Kidney epithelial cell (primary cell): ENCODE results near the gene VIPR2. TPM values are rescaled to one million over a fixed set of nuclear protein-coding genes. Genes with fewer than 3 reads are reported as not detected.

ENCODE experiments used
- DNase-seq: peaks from one replicate; pipeline ENCODE4 v3.0.0-alpha.2; 2010; ENCODE audit warnings: low read depth
- H3K27me3 ChIP-seq: 2 replicates; pipeline ENCODE4 v1.6.0; 2011; ENCODE audit warnings: low read length; ENCODE audit not compliant: control insufficient read depth, insufficient read depth
- H3K36me3 ChIP-seq: 2 replicates; pipeline ENCODE4 v1.5.1; 2011; ENCODE audit warnings: low read length; ENCODE audit not compliant: control insufficient read depth, insufficient read depth
- H3K4me3 ChIP-seq: 2 replicates; pipeline ENCODE4 v1.5.1; 2011; ENCODE audit warnings: low read depth, mild to moderate bottlenecking, control low read depth, low read length
- total RNA-seq: library from RNA; depleted of rRNA; stranded (reverse); fragments of >200 nt; gene quantifications from 2 replicates; pipeline ENCODE4 v1.2.3, GENCODE V29; 2015
- TF ChIP-seq, protein P1 (sequence below): IDR thresholded peaks from 2 replicates; pipeline ENCODE4 v1.5.1; 2011; ENCODE audit warnings: mild to moderate bottlenecking, moderate library complexity, low read length, control low read depth, inconsistent platforms; ENCODE audit not compliant: insufficient read depth, poor library complexity, severe bottlenecking

Gene VIPR2
- total RNA-seq, 1 donor from 2014 or later, result not detected

DNA sequence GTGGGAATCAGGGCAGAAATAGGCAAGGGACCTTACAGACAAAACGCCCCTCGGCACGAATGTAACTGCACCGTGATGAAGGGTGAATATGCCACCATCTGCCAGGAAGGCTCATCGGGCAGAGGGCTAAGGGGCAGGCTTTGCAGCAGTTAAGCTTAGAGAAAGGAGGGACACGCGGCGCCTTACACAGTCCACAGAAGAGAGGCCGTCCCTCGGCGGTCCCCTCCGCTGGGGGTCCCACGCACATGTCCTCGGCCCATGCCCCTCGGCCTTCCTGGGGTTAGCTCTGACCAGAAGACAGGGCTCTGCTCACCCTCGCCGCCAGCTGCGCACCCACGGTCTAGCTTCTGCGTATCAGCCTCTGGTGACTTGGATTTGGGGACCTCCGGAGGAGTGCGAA lies 147.2 kb downstream of the VIPR2 start:
- H3K4me3 ChIP-seq, result no peak overlapping the region
- TF ChIP-seq, protein P1, sequence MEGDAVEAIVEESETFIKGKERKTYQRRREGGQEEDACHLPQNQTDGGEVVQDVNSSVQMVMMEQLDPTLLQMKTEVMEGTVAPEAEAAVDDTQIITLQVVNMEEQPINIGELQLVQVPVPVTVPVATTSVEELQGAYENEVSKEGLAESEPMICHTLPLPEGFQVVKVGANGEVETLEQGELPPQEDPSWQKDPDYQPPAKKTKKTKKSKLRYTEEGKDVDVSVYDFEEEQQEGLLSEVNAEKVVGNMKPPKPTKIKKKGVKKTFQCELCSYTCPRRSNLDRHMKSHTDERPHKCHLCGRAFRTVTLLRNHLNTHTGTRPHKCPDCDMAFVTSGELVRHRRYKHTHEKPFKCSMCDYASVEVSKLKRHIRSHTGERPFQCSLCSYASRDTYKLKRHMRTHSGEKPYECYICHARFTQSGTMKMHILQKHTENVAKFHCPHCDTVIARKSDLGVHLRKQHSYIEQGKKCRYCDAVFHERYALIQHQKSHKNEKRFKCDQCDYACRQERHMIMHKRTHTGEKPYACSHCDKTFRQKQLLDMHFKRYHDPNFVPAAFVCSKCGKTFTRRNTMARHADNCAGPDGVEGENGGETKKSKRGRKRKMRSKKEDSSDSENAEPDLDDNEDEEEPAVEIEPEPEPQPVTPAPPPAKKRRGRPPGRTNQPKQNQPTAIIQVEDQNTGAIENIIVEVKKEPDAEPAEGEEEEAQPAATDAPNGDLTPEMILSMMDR, result no peak
- no peak for DNase-seq
- no peaks in the 10 kb centered on the region for H3K36me3 ChIP-seq
- peaks cover 27% of the 10 kb centered on the region for H3K27me3 ChIP-seq

DNA sequence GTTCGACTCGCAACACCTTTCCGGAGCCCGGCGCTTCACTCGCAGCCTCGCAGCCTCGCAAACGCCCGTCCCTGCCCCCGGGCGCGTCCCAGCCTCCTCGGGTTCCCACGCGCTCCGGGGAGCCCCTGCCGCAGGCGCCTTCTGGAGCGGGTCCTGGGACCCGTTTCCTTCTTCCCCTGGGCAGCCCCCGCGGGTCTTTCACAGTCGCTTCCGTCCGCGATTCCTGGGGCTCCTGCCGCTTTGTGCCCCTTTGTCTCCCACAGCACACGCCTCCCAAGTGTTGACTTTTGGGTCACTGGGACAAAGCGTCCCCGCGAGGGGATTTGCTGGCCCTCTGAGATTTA lies 147.6 kb downstream of the VIPR2 start:
- no peak for DNase-seq
- peaks cover 31% of the 10 kb centered on the region for H3K27me3 ChIP-seq
- TF ChIP-seq, protein P1, result no peak
- H3K36me3 ChIP-seq, result no peaks in the 10 kb centered on the region
- no peak overlapping the region for H3K4me3 ChIP-seq

GRCh38 chr7:158996214-158997109 lies 148.2 kb downstream of the VIPR2 start:
- no peak for DNase-seq
- Histone ChIP-seq H3K27me3 (peaks cover 36% of the 10 kb centered on the region), H3K36me3 (no peaks in the 10 kb centered on the region), H3K4me3 (no peak overlapping the region)
- TF ChIP-seq, protein P1, result no peak

DNA sequence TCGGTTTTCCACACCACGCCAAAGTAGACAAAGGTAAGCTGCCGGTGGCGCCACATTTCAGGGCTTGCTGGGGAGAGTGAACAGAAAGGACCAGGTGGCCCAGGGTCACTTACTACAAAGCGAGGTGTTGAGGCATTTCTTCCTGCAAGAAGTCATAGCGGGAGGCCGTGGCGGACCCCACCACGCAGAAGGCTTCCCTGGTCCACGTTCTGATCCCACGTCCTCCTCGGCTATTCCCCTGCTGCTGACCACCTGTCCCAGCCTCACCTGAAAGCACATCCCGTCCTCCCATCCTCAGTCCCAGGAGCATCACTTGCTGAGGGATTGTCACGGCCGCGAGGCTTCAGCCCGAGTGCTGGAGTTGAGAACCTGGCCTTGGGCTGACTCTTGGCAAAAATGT lies 149.2 kb downstream of the VIPR2 start:
- no peak for DNase-seq
- no peak overlapping the region for H3K4me3 ChIP-seq
- no peaks in the 10 kb centered on the region for H3K36me3 ChIP-seq
- peaks cover 38% of the 10 kb centered on the region for H3K27me3 ChIP-seq
- TF ChIP-seq, protein P1, result no peak

DNA sequence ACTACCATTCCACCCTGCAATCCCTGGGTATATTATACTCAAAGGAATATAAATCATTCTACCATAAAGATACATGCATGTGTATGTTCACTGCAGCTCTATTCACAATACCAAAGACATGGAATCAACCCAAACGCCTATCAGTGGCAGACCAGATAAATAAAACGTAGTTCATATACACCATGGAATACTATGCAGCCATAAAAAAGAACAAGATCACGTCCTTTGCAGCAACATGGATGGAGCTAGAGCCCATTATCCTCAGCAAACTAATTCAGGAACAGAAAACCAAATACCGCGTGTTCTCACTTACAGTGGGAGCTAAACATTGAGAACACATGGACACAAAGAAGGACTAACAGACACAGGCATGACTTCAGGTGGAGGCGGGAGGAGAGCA lies 150.0 kb downstream of the VIPR2 start:
- TF ChIP-seq, protein P1, result no peak
- H3K27me3 ChIP-seq, result peaks cover 38% of the 10 kb centered on the region
- no peaks in the 10 kb centered on the region for H3K36me3 ChIP-seq
- H3K4me3 ChIP-seq, result no peak overlapping the region
- DNase-seq, result no peak

DNA sequence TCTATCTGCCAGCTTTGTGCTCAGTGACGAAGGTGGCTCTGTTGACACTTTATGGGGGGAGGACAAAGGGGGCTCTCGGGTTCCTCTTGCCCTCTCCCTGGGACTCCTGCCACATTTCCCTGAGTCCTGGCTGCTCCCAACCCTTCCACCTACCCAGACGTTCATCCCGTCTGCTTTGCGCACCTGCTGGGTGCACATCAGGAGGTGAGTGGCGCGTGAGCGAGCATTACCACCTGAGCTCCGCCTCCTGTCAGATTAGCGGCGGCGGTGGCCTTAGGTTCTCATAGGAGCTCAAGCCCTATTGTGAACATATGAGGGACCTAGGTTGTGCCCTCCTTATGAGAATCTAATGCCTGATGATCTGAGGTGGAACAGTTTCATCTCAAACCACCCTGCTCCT lies 151.1 kb downstream of the VIPR2 start:
- no peaks in the 10 kb centered on the region for H3K36me3 ChIP-seq
- no peak for DNase-seq
- TF ChIP-seq, protein P1, result no peak
- peaks cover 38% of the 10 kb centered on the region for H3K27me3 ChIP-seq
- H3K4me3 ChIP-seq, result no peak overlapping the region
